GM12873 (cell line): ENCODE data around the gene FAM120B.

Source experiments
- TF ChIP-seq, protein P1 (sequence below): IDR thresholded peaks from 2 replicates; pipeline ENCODE4 v1.5.1; 2012; ENCODE audit warnings: low read depth, mild to moderate bottlenecking, moderate library complexity, low read length, control low read depth; ENCODE audit not compliant: insufficient read depth; ENCODE audit errors: missing control alignments

Gene FAM120B

DNA sequence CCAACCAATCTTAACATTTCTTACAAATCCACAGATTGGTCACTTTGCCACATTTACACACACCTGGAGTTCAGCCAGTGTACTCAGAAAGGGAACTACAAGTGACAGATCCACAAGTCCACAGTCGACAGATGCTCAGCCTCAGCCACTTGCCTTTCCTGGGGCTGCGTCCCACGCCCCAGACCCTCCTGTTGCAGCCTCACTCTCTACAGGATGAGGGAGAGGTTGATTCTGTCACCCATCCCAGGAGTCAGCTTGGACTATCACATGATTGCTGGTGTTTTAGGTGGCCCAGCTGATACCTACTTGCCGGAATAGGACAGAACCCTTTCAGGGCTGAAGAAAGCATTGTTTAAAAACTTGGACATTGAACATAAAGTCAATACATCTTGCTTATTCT lies 108.8 kb downstream of the FAM120B start:
- TF ChIP-seq, protein P1, sequence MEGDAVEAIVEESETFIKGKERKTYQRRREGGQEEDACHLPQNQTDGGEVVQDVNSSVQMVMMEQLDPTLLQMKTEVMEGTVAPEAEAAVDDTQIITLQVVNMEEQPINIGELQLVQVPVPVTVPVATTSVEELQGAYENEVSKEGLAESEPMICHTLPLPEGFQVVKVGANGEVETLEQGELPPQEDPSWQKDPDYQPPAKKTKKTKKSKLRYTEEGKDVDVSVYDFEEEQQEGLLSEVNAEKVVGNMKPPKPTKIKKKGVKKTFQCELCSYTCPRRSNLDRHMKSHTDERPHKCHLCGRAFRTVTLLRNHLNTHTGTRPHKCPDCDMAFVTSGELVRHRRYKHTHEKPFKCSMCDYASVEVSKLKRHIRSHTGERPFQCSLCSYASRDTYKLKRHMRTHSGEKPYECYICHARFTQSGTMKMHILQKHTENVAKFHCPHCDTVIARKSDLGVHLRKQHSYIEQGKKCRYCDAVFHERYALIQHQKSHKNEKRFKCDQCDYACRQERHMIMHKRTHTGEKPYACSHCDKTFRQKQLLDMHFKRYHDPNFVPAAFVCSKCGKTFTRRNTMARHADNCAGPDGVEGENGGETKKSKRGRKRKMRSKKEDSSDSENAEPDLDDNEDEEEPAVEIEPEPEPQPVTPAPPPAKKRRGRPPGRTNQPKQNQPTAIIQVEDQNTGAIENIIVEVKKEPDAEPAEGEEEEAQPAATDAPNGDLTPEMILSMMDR, result no peak

DNA sequence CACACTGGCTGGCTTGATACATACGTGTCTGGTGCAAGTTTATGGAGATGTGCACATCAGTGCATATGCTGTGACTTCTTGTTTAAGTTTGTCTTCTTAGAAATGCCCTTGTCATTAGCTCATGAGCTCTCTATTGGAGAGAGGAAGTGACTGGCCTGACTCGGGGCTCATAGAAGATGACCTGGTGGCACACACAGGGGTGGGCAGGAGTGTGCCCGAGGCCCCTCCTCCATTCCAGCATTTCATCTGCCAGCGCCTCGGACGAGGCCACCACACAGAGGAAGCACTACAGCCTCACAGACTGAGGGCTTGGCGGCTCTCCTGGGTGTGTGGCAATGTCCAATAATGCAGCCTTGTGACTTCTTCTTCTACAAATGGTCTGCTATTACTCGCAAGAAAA lies 109.7 kb downstream of the FAM120B start:
- TF ChIP-seq, protein P1, result no peak

DNA sequence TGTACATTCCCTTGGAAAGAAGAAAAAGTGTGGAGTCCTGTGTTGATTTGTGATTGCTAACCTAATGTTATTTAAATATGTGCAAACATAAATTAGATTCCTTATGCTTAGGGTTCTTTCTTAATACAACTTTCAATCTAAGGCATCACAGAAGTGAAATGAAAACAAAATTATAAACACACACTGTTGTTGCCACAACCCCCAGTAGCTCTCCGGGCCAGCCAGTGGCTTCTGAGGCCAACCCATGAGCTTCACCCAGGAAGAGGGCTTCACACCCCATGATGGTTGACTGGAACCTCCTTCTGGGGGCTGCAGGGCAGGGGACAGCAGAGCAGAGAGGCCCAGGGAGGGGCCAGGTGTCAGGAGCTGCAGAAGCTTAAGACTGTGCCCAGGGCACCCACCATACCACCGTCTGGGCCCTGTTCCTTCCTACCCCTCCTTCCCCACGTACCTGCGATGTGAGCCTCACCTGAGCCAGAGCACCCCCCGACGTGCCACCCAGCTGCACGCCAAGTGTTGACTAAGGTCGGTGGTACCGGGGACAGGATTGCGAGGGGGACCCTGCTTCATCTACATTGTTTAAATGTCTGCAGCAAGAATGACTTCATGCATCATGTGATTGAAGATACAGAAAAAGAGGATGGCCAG lies 110.5 kb downstream of the FAM120B start:
- TF ChIP-seq, protein P1, result no peak

DNA sequence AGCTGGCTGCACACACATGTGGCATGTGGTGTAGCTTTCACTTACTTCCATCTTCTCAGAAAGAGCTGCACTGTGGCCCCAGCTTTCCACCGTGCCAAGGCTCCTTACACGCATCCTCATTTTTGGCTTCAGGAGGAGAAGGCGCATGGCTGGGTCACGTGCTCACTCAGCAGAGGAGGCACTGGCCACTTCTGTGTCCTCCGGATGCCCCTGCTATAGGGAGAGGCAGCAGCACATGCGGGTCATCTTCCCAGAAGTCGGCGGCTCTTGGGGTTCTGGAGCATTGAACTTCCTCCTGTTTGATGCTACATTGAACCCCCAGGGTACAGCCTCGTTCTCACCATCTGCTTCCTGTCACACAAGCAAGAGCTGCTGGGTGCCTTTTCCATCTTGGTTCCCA lies 111.3 kb downstream of the FAM120B start:
- TF ChIP-seq, protein P1, result no peak

DNA sequence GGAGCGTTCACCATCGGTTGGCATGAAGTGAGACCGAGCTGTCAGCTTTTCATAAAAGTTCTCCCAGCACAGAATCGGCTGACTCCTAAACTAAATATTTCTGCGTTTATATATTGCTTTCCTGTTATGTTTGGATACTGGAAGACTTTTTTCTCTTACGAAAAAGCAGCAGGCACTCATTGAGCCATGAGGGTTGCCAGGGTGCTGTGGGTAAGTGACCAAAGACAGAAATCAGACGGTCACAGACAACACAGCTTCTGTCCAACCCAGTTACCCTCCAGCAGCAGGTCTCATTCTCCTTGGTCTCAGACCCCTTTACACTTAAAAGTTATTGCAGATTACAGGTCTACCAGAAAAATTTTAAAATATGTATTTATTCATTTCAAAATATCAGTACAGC lies 113.7 kb downstream of the FAM120B start:
- TF ChIP-seq, protein P1, result no peak

DNA sequence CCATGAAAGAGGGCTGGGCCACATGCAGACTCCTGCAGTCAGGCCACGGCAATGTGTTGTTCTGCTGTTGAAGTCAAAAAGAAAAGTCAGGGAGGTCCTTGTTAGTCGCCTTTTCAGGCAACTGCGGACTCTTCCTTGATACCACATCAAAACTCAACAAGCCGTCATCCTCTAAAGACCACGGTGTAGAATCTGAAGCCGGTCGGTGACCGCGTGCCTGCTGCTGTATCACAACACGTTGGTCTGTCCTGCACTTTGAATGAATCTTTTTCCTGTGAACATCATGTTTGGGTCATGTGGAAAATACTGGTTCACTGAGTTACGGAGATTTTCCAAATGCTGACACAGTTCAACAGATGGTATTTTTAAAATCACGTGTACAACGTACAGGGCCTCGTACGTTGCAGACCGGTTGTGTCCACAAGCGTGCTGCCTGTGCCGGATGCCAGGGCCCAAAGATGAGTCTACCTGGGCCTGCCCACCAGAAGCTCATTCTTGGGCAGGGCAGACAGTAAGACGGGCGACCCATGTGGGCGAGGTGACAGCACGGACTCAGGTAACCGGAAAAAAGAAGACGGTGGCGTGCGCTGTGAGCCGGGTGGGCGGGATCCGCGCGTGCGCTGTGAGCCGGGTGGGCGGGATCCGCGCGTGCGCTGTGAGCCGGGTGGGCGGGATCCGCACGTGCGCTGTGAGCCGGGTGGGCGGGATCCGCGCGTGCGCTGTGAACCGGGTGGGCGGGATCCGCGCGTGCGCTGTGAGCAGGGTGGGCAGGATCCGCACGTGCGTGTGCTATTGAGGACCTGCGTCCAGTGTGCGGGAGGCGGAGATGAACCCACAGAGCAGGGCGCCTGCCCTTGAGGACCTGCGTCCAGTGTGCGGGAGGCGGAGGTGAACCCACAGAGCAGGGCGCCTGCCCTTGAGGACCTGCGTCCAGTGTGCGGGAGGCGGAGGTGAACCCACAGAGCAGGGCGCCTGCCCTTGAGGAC lies 114.5 kb downstream of the FAM120B start:
- TF ChIP-seq, protein P1, result no peak

DNA sequence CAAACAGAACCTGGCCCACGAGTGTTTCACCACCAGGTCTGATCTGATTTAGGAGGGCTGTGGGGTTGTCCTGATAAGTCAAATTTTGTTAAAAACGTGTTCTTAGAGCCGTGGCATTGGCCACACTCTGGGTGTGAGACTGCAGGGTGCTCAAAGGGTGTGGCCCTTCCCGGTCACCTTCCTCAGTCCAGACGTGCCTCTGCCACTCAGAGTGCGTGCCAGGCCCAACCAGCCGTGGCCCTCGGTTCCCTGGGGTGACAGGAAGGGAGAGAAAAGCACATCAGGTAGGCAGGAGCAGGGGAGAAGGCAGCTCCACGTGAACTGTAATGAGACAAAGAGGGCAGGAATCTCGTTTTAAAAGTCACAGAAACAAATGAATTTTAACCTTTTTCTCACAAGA lies 115.4 kb downstream of the FAM120B start:
- TF ChIP-seq, protein P1, result no peak
